Ureter (tissue), 1 donor: ENCODE measurements around the gene FBRSL1. TPM values are rescaled to one million over a fixed set of nuclear protein-coding genes. Genes with fewer than 3 reads are reported as not detected.

ENCODE experiments used
- DNase-seq: peaks from one replicate; pipeline ENCODE4 v3.0.0-alpha.2; 2020; ENCODE audit warnings: low spot score
- total RNA-seq: library from RNA; stranded (reverse); gene quantifications from one replicate; pipeline ENCODE4 v1.2.4, GENCODE V29; 2023
- donor health status: DM: yes; HTN: yes; CAD: no.

The FBRSL1 gene
- total RNA-seq, 1 donor from 2014 or later: 68.7 TPM

GRCh38 chr12:132496710-132497109 is 6.8 kb downstream of the FBRSL1 start:
- DNase-seq: no peak

GRCh38 chr12:132497514-132498405 is 7.8 kb downstream of the FBRSL1 start:
- no peak for DNase-seq

- no peak for DNase-seq
Observed at GRCh38 chr12:132498931-132499330, 9.0 kb downstream of the FBRSL1 start.

- DNase-seq: no peak
Observed at GRCh38 chr12:132500142-132500855, 10.3 kb downstream of the FBRSL1 start.

- DNase-seq: no peak
Observed at GRCh38 chr12:132500856-132501180, 10.9 kb downstream of the FBRSL1 start.

- no peak for DNase-seq
Observed at GRCh38 chr12:132501204-132501940, 11.4 kb downstream of the FBRSL1 start.

- DNase-seq: no peak
Observed at GRCh38 chr12:132502149-132502881, 12.4 kb downstream of the FBRSL1 start.

GRCh38 chr12:132502882-132503193 is 12.9 kb downstream of the FBRSL1 start:
- no peak for DNase-seq

- no peak for DNase-seq
Observed at GRCh38 chr12:132503618-132504204, 13.8 kb downstream of the FBRSL1 start.

GRCh38 chr12:132505105-132505851 is 15.3 kb downstream of the FBRSL1 start:
- DNase-seq: no peak

- no peak for DNase-seq
Observed at GRCh38 chr12:132505852-132506219, 15.9 kb downstream of the FBRSL1 start.

GRCh38 chr12:132506328-132507160 is 16.6 kb downstream of the FBRSL1 start:
- DNase-seq: peak; percentile 76

GRCh38 chr12:132507161-132507538 is 17.2 kb downstream of the FBRSL1 start:
- no peak for DNase-seq

GRCh38 chr12:132507656-132508490 is 17.9 kb downstream of the FBRSL1 start:
- no peak for DNase-seq

- DNase-seq: no peak
Observed at GRCh38 chr12:132508491-132508740, 18.5 kb downstream of the FBRSL1 start.

- DNase-seq: no peak
Observed at GRCh38 chr12:132508860-132509732, 19.1 kb downstream of the FBRSL1 start.

GRCh38 chr12:132510111-132510724 is 20.3 kb downstream of the FBRSL1 start:
- DNase-seq: no peak
